ENCODE data around the gene FAM180A.
A peak's percentile ranks its signal among the peaks of the same experiment; 100 is the strongest.

Gene FAM180A

DNA sequence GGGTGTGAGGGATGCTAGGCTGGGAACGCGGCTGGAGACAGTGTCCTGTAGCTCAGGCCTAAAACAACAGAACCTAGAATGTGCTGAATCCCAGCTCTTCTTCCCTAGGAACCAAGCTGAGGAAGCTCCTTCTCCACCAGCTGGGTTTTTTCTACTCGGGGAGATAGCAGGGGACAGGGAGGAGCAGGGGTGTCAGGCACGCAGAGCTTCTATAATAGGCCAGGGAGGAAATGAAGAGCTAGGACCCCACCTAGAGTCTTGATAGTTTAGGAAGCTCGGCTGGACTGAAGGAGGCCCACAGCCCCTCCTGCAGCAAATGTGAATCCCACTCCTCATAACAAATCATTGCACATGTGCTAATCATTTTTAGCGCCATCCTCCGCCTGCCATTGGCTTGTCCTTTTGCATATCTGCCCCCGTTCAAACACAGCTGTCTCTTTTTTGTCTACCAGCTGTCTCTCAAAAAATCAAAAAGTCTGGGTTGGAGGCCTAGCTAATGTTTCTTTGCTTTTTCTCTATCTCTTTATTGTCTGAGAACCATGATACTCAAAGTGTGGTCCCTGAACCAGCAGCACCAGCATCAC, 24.1 kb upstream of the FAM180A start:
- DNase-seq, result no peak
- in situ Hi-C loops (cut with MboI; ENCODE audit: low pct_unique_long_range_greater_than_20kb, low sequenced_read_pairs), result no loop called here

DNA sequence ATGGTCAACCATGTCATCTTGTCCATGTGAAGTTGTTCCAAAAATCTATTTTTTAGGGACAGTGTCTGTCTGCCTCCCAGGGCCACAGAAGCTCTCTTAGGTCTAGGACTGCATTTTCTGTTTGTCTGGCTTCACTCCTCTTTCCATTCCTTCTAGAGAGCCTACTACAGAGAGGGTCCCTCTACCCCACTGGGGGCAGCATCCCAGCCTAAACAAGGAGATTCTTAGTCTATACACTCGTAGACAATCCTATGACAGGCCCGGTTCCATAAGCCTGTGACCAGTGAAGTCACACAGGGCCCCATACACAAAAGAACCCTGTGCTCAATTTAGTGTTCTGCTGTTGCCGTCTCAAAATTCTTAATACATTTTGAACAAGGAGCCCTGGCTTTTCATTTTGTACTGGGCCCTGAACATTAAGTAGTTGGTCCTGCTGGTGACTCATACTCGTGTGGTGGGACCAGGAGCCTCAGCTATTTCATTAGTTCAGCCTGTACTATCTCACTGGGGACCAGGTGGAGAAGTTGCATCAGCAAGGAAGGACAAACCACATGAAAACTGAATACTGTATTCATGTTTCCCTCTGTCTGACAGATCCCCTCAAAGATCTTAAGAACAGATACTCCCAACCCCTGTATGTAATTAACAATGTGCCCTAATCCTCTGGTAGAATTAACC, 23.5 kb upstream of the FAM180A start:
- no peak for DNase-seq
- in situ Hi-C loops (cut with MboI; ENCODE audit: low pct_unique_long_range_greater_than_20kb, low sequenced_read_pairs), result no loop called here

GRCh38 chr7:135771051-135771450, 22.4 kb upstream of the FAM180A start:
- no peak for DNase-seq
- in situ Hi-C loops (cut with MboI; ENCODE audit: low pct_unique_long_range_greater_than_20kb, low sequenced_read_pairs), result no loop called here

- no peak for DNase-seq
- in situ Hi-C loops (cut with MboI; ENCODE audit: low pct_unique_long_range_greater_than_20kb, low sequenced_read_pairs), result no loop called here
Measured at GRCh38 chr7:135770139-135770710, 21.6 kb upstream of the FAM180A start.

DNA sequence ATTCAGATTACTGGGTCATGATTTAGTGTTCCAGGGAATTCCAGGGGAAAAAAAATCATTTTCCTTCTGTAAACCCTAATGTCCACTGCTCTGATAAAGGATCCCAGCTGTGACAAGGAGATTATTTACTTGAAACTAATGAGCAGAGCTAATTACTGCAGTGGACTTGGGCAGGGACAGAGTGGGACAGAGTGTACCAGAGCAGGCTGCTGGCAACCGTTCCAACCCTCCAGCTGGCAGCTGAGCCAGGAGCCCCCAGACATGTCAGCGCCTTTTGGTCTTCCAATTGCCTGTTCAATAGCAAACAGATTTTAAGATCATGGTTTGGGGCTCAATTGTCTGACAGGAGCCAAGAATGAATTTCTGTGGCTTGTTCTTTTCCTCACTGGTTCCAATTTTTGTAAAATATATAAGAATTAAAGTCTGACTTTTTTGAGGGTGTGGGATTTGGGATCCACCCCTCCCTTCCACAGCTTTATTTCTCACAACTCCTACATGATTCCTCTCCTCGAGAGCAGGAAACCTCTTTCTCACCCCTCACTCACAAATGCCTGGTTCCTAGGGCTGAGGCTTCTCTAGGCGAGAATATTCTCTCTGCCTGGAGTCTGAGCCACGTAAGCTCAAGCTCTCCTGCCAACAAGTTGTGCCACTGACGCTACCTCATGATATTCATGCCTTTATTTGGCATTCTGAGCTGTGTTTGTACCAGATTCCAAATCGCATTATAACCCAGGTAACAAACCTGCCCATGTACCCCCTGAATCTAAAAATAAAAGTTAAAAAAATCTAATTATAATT, 20.6 kb upstream of the FAM180A start:
- DNase-seq, result no peak
- in situ Hi-C loops (cut with MboI; ENCODE audit: low pct_unique_long_range_greater_than_20kb, low sequenced_read_pairs), result no loop called here

DNA sequence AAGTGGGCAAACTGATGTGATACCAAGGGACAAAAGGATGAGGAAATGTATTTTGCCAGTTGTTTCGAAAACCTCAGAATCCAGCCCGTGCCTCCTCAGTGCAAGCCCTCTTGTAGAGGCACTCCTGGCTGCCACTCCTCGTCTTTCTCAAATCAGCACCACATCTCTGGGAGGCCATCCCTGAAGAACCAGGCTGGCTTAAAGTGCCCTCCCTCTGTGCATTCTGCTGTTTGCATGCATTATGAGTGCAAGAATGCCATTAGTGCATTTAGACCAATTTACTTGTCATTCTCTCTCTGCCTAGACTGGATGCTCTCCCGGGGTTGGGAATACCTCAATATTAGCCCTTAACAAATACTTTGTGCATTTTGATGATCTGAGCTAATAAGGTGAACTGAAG, 19.9 kb upstream of the FAM180A start:
- no peak for DNase-seq
- in situ Hi-C loops (cut with MboI; ENCODE audit: low pct_unique_long_range_greater_than_20kb, low sequenced_read_pairs), result no loop called here

DNA sequence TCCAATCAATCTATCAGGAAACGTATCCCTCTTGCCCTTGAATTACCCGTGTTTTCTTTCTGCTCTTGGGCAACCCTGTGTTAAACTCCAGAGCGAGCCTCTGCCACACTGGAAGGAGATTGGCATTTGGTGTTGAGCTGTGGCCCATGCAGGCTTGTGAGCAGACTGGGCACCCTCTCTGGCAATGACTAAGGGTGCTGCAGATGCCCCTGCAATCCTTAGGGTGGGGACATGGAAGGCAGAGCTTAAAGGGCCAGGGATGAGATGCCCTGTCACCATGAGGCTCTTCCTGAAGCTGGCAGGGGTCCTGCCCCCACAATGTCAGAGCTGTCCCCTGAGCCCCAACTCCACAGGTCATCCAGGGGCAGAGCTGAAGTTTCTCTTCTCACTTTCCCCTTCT, 19.5 kb upstream of the FAM180A start:
- no peak for DNase-seq

DNA sequence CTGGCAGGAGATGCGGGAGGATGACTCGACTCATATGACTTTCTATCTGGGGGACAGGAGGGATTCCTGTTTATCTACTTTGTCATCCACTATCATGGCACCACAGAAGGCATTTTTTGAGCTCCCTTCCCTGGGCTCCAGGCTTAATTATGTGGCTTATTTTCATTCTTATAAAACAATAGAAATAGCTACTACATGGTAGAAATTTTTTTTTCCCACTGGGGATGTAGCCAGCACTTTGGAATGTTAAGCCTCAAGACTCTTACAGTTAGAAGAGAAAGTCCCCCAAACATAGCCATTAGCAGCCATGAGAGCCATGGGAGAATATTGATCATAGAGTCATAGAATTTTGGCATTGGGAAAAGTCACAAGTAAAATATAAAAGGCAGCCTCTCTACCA, 14.6 kb upstream of the FAM180A start:
- DNase-seq, result no peak
- in situ Hi-C loops (cut with MboI; ENCODE audit: low pct_unique_long_range_greater_than_20kb, low sequenced_read_pairs), result no loop called here

More for the DNA sequence above, 19.5 kb upstream of the FAM180A start:
- in situ Hi-C loops (cut with MboI; ENCODE audit: low pct_unique_long_range_greater_than_20kb, low sequenced_read_pairs), result no loop called here

GRCh38 chr7:135761751-135762488, 13.3 kb upstream of the FAM180A start:
- DNase-seq, result peak; percentile 69

DNA sequence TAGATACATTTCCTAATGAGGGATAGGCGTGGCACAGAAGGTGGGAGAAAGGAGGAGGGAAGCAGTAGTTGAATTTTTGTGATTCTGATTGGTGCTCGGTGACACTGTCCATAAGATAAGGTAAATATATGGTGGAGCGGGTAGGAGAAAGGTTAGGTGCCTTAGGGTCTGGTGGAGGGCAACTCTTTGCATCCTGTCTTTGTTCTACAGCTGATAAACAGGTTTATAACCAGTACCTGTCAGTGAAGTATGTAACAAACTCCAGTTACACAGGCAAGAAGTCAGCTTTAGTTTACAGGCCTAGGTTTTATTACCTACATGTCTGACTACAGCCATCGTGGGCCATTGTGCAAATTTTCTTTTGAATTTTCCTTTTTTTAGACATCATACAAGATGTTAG, 10.9 kb upstream of the FAM180A start:
- no peak for DNase-seq
- in situ Hi-C loops (cut with MboI; ENCODE audit: low pct_unique_long_range_greater_than_20kb, low sequenced_read_pairs), result no loop called here

More at GRCh38 chr7:135761751-135762488, 13.3 kb upstream of the FAM180A start:
- in situ Hi-C loops (cut with MboI; ENCODE audit: low pct_unique_long_range_greater_than_20kb, low sequenced_read_pairs), result no loop called here

- no peak for DNase-seq
- in situ Hi-C loops (cut with MboI; ENCODE audit: low pct_unique_long_range_greater_than_20kb, low sequenced_read_pairs), result no loop called here
Measured at GRCh38 chr7:135758531-135758932, 9.9 kb upstream of the FAM180A start.

- in situ Hi-C loops (cut with MboI; ENCODE audit: low pct_unique_long_range_greater_than_20kb, low sequenced_read_pairs), result no loop called here
- DNase-seq, result no peak
Measured at GRCh38 chr7:135757719-135758411, 9.3 kb upstream of the FAM180A start.

GRCh38 chr7:135756191-135756590, 7.6 kb upstream of the FAM180A start:
- peak; percentile 23 for DNase-seq
- in situ Hi-C loops (cut with MboI; ENCODE audit: low pct_unique_long_range_greater_than_20kb, low sequenced_read_pairs), result no loop called here

DNA sequence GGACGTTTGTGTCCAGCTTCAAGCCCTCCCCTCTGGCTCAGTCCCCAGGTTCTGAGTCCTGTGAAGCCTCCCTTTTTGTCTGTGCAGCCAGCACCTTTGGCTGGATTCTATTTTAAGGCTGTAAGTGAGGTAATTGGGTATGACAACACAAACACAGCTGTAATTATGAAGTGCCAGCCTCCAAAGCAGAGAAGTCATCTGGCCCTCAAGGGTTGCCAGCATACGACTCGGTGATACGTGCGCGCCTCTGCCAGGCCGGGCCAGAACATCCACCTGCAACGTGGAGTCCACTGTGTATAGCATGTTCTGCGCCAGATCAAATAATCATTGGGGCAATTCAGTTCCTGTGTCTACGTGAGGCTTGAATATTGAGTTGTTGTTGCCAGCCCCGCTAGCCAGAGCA, 6.7 kb upstream of the FAM180A start:
- DNase-seq, result no peak
- in situ Hi-C loops (cut with MboI; ENCODE audit: low pct_unique_long_range_greater_than_20kb, low sequenced_read_pairs), result no loop called here

DNA sequence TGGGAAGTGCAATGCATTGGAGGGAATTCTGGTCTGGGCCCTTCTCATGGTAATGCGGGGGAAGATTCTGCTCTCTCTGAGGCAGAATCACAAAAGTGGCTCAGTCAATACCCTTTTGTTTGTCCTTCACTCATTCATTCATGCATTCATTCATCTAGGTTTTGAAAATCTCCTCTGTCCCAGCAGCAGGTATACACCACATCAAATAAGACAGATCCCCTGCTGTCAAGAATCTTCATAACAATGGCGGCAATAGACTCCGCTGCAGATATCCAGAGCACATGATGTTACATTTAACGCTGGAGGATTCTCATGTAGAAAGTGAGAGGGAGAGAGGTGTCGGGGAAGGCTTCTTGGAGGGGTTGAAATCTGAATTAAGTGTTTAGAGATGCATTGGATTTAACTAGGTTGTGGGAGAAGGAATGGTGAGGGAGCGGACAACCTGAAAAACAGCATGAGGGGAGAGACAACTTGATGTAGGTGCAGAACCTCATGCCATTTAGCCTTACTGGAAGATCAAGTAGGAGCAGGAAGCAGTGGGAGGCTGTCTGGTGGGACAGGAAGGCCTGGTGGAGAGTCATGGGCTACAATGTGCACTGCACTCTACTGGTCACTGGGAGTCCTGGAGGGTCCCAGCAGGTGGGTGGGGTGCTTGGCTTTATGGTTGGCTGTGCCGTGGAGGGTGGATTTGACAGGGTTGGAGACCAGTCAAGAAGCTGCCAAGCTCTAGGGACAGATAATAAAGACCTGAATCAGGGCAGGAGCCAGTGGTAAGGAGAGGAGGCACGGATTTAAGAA, 5.2 kb upstream of the FAM180A start:
- DNase-seq, result no peak
- in situ Hi-C loops (cut with MboI; ENCODE audit: low pct_unique_long_range_greater_than_20kb, low sequenced_read_pairs), result no loop called here

GRCh38 chr7:135747366-135747765, 1.2 kb downstream of the FAM180A start:
- in situ Hi-C loops (cut with MboI; ENCODE audit: low pct_unique_long_range_greater_than_20kb, low sequenced_read_pairs), result no loop called here
- no peak for DNase-seq

- DNase-seq, result no peak
- in situ Hi-C loops (cut with MboI; ENCODE audit: low pct_unique_long_range_greater_than_20kb, low sequenced_read_pairs), result no loop called here
Measured at GRCh38 chr7:135745703-135746312, 2.8 kb downstream of the FAM180A start.
